ELR (cell line): ENCODE measurements around the gene SPPL3.

ENCODE experiments used
- DNase-seq: peaks from one replicate; pipeline ENCODE4 v3.0.0-alpha.2; 2015; ENCODE audit warnings: low read depth

SPPL3 gene

GRCh38 chr12:120874547-120875245, 29.5 kb downstream of the SPPL3 start:
- no peak for DNase-seq

- no peak for DNase-seq
These were observed 30.9 kb downstream of the SPPL3 start for GRCh38 chr12:120873226-120873625.

DNA sequence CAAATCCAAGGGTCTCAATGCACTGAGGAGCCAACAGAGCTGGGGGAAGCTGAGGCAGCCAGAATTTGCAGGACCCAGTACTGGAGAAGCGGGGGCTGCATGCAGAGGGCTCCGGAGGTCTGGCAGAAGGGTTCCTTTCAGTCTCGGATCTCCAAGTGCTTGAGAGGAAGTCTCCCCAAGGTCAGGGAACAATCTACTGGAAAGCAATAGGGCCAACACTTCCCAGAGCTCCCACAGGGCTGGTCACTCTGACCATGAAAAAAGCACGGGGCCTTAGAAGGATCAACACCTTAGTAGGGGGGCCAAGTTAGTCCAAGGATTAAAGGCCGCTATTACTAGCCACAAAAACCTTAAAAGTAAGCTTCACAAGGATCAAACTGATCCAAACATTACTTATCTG, 31.7 kb downstream of the SPPL3 start:
- DNase-seq: no peak

- no peak for DNase-seq
These were observed 33.7 kb downstream of the SPPL3 start for GRCh38 chr12:120870415-120870814.

GRCh38 chr12:120869376-120869775, 34.8 kb downstream of the SPPL3 start:
- no peak for DNase-seq

GRCh38 chr12:120866108-120866507, 38.0 kb downstream of the SPPL3 start:
- no peak for DNase-seq

DNA sequence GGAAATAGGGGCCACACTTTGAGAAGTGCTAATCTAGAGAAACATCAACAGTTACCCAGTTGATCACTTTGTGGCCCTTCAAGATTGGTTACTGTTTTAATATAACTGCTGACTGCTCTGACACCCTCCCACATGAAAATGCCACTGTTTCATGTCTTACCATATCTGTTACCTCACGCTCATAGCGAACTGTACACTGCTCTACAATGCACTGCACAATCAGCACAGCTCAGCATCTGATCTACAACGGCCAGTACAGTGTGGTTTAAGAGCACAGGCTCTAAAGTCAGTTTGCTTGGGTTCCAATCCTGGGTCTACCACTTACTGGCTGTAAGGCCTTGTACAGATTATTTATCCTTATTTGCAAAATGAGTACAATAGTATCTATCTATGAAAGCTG, 39.1 kb downstream of the SPPL3 start:
- DNase-seq: no peak

DNA sequence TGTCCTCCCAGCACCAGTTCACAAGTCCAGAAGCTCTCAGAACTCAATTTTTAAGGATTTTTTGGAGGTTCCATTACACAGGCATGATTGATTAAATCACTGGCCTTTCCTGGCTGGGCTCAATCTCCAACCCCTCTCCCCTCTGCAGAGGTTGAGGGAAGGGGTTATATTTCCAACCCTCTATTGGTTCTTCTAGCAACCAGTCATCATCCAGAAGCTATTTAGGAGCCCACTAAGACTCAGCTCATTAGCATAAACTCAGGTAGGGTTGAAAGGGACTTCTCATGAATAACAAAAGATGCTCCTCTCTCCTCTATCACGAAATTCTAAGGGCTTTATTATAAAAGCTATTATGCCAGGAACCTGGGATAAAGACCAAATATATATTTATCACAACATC, 41.5 kb downstream of the SPPL3 start:
- no peak for DNase-seq

- DNase-seq: peak; percentile 77
These were observed 42.9 kb downstream of the SPPL3 start for GRCh38 chr12:120861074-120861795.

GRCh38 chr12:120858306-120859088, 45.7 kb downstream of the SPPL3 start:
- no peak for DNase-seq

GRCh38 chr12:120856980-120857379, 47.2 kb downstream of the SPPL3 start:
- peak; percentile 41 for DNase-seq

- DNase-seq: no peak
These were observed 48.2 kb downstream of the SPPL3 start for GRCh38 chr12:120855823-120856588.

DNA sequence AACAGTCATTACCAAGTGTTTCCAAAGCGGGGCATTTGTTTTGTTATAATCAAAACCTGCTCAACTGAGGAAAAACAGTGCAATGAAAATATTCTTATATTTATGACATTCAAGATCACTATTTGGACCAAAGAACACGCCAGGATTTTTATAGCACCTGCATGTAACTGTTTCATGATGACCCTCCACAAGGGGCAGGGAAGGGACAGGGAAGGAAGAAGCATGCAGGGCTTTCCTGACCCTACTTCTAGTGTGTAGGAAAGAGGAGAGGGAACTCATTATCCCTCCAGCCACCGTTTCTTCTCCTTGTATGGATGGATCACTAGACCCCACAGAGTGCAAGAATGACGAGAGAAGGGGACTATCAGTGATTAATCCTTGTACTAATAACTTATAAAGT, 49.4 kb downstream of the SPPL3 start:
- no peak for DNase-seq

DNA sequence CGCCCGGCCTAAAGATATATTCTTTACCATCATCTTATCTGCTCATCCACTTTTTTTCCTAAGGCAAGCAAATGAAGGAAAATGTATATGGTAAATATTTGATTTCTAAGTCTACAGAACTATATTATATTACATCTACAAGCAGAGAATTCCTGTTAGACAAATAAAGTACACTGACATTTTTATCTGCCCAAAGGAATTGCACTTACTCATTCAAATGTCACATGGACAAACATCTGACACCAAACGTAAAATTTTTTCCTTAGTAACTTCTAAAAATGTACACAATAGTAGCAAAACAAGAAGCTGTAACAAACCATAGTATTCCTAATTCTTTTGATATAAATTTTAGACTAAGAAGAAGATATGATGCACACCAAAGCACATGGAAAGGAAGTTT, 51.0 kb downstream of the SPPL3 start:
- DNase-seq: no peak

GRCh38 chr12:120851944-120852343, 52.2 kb downstream of the SPPL3 start:
- DNase-seq: no peak

DNA sequence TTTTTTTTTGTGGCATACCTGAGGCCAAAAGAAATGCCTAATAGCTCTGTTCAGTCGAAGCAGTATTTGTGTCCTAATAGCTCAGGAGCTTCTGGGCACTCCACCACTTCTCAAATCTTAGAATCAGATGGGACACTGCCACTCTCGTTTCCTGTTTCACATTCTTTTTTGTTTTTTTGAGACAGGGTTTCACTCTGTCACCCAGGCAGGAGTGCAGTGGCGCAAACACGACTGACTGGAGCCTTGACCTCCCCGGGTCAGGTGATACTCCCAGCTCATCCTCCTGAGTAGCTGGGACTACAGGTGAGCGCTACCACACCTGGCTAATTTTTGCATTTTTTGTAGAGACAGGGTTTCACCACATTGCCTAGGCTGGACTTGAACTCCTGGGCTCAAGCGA, 52.7 kb downstream of the SPPL3 start:
- no peak for DNase-seq

GRCh38 chr12:120849765-120850164, 54.4 kb downstream of the SPPL3 start:
- DNase-seq: peak; percentile 81

- DNase-seq: no peak
These were observed 56.3 kb downstream of the SPPL3 start for GRCh38 chr12:120847814-120848213.

GRCh38 chr12:120847392-120847791, 56.8 kb downstream of the SPPL3 start:
- DNase-seq: peak; percentile 49

DNA sequence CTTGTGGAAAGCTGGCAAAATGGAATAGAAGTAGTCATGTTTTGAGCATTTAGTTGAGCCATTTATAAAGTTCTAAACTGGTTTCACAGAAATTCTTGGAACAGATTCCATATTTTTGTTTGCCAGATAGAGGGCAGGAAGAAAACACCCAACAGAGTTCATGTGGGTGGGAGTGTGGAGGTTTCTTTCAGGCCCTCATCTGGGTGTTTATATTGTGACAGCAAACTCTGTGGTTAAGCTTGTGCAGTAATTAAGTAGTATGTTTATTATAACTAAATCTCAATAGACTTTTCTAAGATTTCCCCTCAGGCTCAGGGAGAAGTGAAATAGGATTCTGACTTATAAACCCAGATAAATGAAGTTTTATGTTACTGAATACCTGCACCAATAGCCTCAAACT, 57.4 kb downstream of the SPPL3 start:
- DNase-seq: no peak

GRCh38 chr12:120845696-120846095, 58.5 kb downstream of the SPPL3 start:
- no peak for DNase-seq

- no peak for DNase-seq
These were observed 59.2 kb downstream of the SPPL3 start for GRCh38 chr12:120844768-120845449.
